Measurements from ENCODE around the gene KRTAP5-8.
"Not testable (repeated sequence)": the region's sequence is repeated elsewhere in the genome, so short reads cannot be mapped to it uniquely, and the experiment has no call there.

The KRTAP5-8 gene

GRCh38 chr11:71568704-71569349 lies 31.0 kb downstream of the KRTAP5-8 start:
- TF ChIP-seq GATA1 (IDR thresholded peaks at IDR 0.05; ENCODE audit: low read depth, low read length) = no peak
- no peak for TF ChIP-seq POLR2A (IDR thresholded peaks at IDR 0.05; ENCODE audit: low read length)
- DNase-seq = no peak

DNA sequence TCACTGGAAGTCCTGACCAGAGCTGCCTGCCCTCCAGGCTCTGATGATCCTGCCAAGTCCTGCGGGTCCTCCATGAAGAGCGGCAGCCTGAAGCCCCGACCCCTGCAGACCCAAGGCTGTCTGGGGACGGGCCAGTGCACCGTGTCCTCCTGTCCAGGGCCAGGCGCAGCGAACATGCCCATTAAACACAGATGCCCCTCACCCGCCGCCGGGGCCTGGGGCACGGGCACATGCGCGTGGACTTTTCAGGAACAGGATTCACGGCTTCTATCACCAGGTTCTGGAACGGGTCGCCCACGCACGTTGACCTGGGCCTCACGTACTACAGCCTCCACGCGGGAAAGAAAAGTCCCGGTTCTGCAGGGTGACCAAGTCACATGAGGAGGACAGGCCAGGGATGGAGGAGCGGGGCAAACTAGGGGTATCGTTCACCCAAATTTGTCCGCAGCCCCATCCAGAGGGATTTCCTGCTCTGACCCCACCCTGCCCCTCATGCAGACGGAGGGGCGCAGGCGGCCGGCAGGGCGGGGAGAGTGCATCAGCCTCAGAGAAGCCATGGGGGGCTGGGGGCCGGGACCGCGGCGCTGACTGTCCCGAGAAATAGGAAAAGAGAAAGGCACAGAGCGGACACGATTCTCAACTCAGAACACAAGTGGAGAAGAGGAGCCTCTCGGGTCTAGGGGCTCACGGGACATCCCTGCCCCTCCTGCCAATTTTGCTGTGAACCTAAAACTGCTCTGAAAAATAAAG lies 33.5 kb downstream of the KRTAP5-8 start:
- DNase-seq = not testable (repeated sequence)

DNA sequence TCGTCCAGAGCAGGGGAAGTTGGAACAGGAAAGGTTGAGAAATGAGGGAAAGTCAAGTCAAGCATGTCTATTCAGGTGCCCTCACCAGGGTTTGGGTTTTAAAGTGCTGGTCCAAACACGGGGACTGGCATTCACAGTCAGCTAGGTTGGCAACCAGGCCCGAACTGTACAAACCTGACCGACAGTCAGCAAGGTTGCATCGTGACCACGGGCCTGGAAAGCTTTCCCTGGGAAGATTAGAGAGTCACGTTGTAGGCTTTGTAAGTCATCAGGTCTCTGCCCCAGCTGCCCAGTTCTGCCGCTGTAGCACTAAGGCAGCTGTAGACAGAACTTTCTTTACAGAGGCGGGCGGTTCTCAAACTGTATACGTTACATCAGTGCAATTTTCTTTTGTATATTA lies 35.0 kb downstream of the KRTAP5-8 start:
- no peak for DNase-seq
- TF ChIP-seq POLR2A (IDR thresholded peaks at IDR 0.05; ENCODE audit: low read length) = no peak
- TF ChIP-seq GATA1 (IDR thresholded peaks at IDR 0.05; ENCODE audit: low read depth, low read length) = no peak

DNA sequence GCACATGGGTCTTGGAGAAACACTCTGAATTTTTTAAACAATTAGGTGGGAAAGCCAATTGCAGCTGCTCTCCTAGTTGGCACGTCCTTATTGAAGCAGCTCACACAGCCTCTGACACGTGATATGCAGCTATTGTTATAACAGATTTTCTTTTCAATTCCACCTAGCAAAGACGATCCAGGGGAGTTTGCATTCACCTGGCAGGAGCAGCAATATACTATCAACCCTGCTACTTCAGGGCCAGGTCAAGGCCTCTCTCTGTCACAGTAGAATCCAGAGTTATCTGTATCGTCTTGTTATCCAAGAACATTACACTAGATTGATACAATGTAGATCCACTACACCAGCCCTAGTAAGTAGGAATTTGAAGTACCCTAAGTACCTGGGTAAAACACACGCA lies 36.6 kb downstream of the KRTAP5-8 start:
- TF ChIP-seq GATA1 (IDR thresholded peaks at IDR 0.05; ENCODE audit: low read depth, low read length) (no peak), POLR2A (IDR thresholded peaks at IDR 0.05; ENCODE audit: low read length) (no peak)
- no peak for DNase-seq

DNA sequence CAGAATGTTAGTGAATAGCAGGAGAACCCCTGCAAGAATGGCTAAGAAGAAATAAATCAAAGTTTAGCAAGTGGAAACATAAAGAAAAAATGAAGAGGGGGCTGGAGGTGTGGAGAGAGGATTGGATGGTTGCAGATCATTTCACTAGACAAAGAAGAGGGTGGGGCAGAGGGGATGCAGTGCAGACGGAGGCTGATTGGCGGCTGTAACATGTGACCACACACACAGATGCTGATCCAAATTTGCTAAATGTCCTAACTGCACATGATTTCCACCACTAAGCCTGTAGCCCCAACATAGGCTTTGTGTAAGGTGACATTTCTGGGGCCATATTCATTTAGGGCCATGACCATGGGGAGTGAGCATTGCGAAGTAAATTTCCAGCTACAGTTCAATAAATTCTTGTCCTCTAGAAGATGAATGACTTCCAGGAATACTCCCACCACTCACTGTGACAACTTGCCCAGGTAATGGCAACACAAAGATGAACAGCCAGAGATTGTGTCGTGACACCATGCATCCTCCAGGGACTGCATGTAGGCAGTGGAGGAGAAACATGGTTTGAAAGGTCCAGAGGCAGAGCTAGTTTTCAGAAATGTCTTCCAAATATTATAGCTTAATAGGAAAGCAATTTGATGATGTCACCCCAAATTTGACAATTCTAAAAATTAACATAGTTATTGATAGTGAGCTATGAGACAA lies 38.0 kb downstream of the KRTAP5-8 start:
- TF ChIP-seq POLR2A (IDR thresholded peaks at IDR 0.05; ENCODE audit: low read length) = no peak
- TF ChIP-seq GATA1 (IDR thresholded peaks at IDR 0.05; ENCODE audit: low read depth, low read length) = no peak
- DNase-seq = no peak

- not testable (repeated sequence) for DNase-seq
Observed at GRCh38 chr11:71576688-71577465, 39.1 kb downstream of the KRTAP5-8 start.

DNA sequence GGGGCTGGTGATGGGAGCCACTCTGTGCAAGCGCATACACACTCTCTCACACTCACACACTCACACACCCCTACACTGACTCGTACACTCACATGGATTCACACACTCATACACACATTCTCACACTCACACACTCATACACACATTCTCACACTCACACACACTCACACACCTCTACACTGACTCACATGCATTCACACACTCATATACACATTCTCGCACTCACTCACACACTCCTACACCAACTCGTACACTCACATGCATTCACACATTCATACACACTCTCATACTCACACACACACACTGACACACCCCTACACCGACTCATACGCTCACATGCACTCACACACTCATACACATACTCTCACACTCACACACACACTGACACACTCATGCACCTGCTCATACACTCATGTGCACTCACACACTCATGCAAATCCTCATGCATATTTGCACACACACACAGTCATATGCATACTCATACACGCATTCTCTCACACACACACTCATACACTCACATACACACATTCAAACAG lies 39.7 kb downstream of the KRTAP5-8 start:
- no peak for TF ChIP-seq POLR2A (IDR thresholded peaks at IDR 0.05; ENCODE audit: low read length)
- no peak for TF ChIP-seq GATA1 (IDR thresholded peaks at IDR 0.05; ENCODE audit: low read depth, low read length)
- no peak for DNase-seq

- DNase-seq = not testable (repeated sequence)
Observed at GRCh38 chr11:71579513-71579912, 41.7 kb downstream of the KRTAP5-8 start.

GRCh38 chr11:71580057-71581003 lies 42.5 kb downstream of the KRTAP5-8 start:
- DNase-seq = peak; percentile 42 to 62
- TF ChIP-seq POLR2A (IDR thresholded peaks at IDR 0.05; ENCODE audit: low read length) (no peak), GATA1 (IDR thresholded peaks at IDR 0.05; ENCODE audit: low read depth, low read length) (no peak)

- no peak for DNase-seq
- no peak for TF ChIP-seq POLR2A (IDR thresholded peaks at IDR 0.05; ENCODE audit: low read length)
- TF ChIP-seq GATA1 (IDR thresholded peaks at IDR 0.05; ENCODE audit: low read depth, low read length) = no peak
Observed at GRCh38 chr11:71581826-71582225, 44.0 kb downstream of the KRTAP5-8 start.

GRCh38 chr11:71582309-71582895 lies 44.6 kb downstream of the KRTAP5-8 start, which contains the start of gene KRTAP5-11:
TSS of gene KRTAP5-11 (minus strand) at chr11:71582875. CDS start at chr11:71582837, 38 bp downstream.
- no peak for TF ChIP-seq POLR2A (IDR thresholded peaks at IDR 0.05; ENCODE audit: low read length)
- TF ChIP-seq GATA1 (IDR thresholded peaks at IDR 0.05; ENCODE audit: low read depth, low read length) = no peak
- no peak for DNase-seq

GRCh38 chr11:71582969-71583368 lies 45.1 kb downstream of the KRTAP5-8 start:
- DNase-seq = not testable (repeated sequence)

DNA sequence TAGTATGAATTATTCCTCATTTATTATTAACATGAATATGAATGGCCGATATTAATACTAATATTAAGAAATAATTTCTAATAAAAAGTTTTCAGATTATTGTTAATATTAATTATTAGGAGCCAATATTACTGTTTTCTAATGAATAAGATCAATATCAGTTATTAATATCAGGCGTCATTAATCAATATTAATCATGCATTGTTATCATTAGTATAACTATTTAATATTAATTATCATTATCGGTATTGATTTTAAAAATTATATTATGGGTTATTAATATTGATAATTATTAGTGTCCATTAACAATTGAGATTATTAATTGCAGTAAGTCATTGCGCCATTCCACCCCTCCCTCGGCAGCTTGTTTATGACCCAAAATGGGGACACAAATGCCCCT lies 47.8 kb downstream of the KRTAP5-8 start:
- not testable (repeated sequence) for DNase-seq

DNA sequence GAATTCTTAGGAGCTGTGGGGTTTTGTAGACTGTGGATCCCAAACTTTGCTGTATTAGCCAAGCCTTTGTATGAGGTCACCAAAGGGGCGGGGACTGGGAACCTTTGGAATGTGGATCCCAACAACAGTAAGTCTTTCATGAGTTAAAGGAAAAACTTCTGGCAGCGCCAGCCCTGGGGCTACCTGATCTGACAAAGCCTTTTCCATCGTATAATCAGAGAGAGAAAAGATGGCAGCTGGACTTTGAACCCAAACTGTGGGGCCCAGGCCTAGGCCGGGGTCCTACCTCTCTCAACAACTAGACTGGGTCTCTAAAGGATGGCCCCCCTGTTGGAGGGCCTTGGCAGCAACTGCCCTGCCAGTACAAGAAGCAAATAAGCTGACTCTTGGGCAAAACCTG lies 50.5 kb downstream of the KRTAP5-8 start:
- not testable (repeated sequence) for DNase-seq
